BLaER1 (cell line): Measurements from ENCODE around the gene LAMC1.

ENCODE experiments used
- H3K27ac ChIP-seq: shearing (Covaris generic); formaldehyde crosslinking; 2 replicates; pipeline ENCODE4 v1.8.1; 2022
- H3K27me3 ChIP-seq: shearing (Covaris generic); formaldehyde crosslinking; 2 replicates; pipeline ENCODE4 v1.8.1; 2022
- H3K36me3 ChIP-seq: shearing (Covaris generic); formaldehyde crosslinking; 2 replicates; pipeline ENCODE4 v1.8.1; 2022
- H3K4me1 ChIP-seq: shearing (Covaris generic); formaldehyde crosslinking; 2 replicates; pipeline ENCODE4 v1.8.1; 2022
- H3K4me2 ChIP-seq: shearing (Covaris generic); formaldehyde crosslinking; 2 replicates; pipeline ENCODE4 v1.8.1; 2022
- H3K4me3 ChIP-seq: shearing (Covaris generic); formaldehyde crosslinking; 2 replicates; pipeline ENCODE4 v1.8.1; 2022
- H3K9ac ChIP-seq: shearing (Covaris generic); formaldehyde crosslinking; 2 replicates; pipeline ENCODE4 v1.8.1; 2022
- H3K9me3 ChIP-seq: shearing (Covaris generic); formaldehyde crosslinking; 2 replicates; pipeline ENCODE4 v1.8.1; 2022
- H4K20me1 ChIP-seq: shearing (Covaris generic); formaldehyde crosslinking; 2 replicates; pipeline ENCODE4 v1.8.1; 2022
- Cebpa-rat ChIP-seq: shearing (Covaris generic); IDR thresholded peaks from 2 replicates; pipeline ENCODE4 v1.8.1; 2022

LAMC1 gene

GRCh38 chr1:183027031-183027430, 3.8 kb downstream of the LAMC1 start:
- Histone ChIP-seq H3K27ac (no peak overlapping the region), H3K36me3 (peaks cover 19% of the 10 kb centered on the region; the same call in 1 of the 2 replicates), H3K27me3 (no peaks in the 10 kb centered on the region), H4K20me1 (peaks cover 82% of the 10 kb centered on the region), H3K4me2 (peak overlapping the region; percentile 78), H3K9me3 (no peaks in the 10 kb centered on the region), H3K4me1 (peaks cover 67% of the 10 kb centered on the region), H3K4me3 (no peak overlapping the region; the same call in 1 of the 2 replicates), H3K9ac (no peak overlapping the region)
- no peak for TF ChIP-seq Cebpa-rat

- Histone ChIP-seq H3K4me1 (peaks cover 71% of the 10 kb centered on the region), H3K36me3 (peaks cover 22% of the 10 kb centered on the region; the same call in 1 of the 2 replicates), H3K9ac (no peak overlapping the region), H3K27ac (no peak overlapping the region), H3K4me2 (peak overlapping the region; percentile 78), H3K4me3 (no peak overlapping the region), H3K27me3 (no peaks in the 10 kb centered on the region), H4K20me1 (peaks cover 89% of the 10 kb centered on the region), H3K9me3 (no peaks in the 10 kb centered on the region)
- TF ChIP-seq Cebpa-rat = no peak
Observed at GRCh38 chr1:183027791-183028190, 4.6 kb downstream of the LAMC1 start.

- H3K27me3 ChIP-seq = no peaks in the 10 kb centered on the region
- no peak overlapping the region for H3K4me2 ChIP-seq
- no peak for TF ChIP-seq Cebpa-rat
- H3K9me3 ChIP-seq = no peaks in the 10 kb centered on the region
- H3K27ac ChIP-seq = no peak overlapping the region
- peaks cover 71% of the 10 kb centered on the region for H3K4me1 ChIP-seq
- no peak overlapping the region for H3K4me3 ChIP-seq
- no peak overlapping the region; the same call in 1 of the 2 replicates for H3K9ac ChIP-seq
- peaks cover 89% of the 10 kb centered on the region for H4K20me1 ChIP-seq
- peaks cover 39% of the 10 kb centered on the region for H3K36me3 ChIP-seq
Observed at GRCh38 chr1:183029591-183030000, 6.4 kb downstream of the LAMC1 start.

GRCh38 chr1:183030053-183030452, 6.8 kb downstream of the LAMC1 start:
- Histone ChIP-seq H4K20me1 (peaks cover 85% of the 10 kb centered on the region), H3K9ac (no peak overlapping the region), H3K36me3 (peaks cover 42% of the 10 kb centered on the region), H3K27me3 (no peaks in the 10 kb centered on the region), H3K4me1 (peaks cover 70% of the 10 kb centered on the region), H3K4me2 (no peak overlapping the region), H3K4me3 (no peak overlapping the region), H3K9me3 (no peaks in the 10 kb centered on the region), H3K27ac (no peak overlapping the region)
- no peak for TF ChIP-seq Cebpa-rat

GRCh38 chr1:183032122-183032921, 9.1 kb downstream of the LAMC1 start:
- Histone ChIP-seq H3K9ac (no peak overlapping the region), H3K9me3 (no peaks in the 10 kb centered on the region), H3K27ac (no peak overlapping the region), H3K27me3 (no peaks in the 10 kb centered on the region), H4K20me1 (peaks cover 62% of the 10 kb centered on the region), H3K4me2 (peak overlapping the region; percentile 26; the same call in 1 of the 2 replicates), H3K4me3 (no peak overlapping the region), H3K36me3 (peaks cover 58% of the 10 kb centered on the region), H3K4me1 (peaks cover 52% of the 10 kb centered on the region)
- TF ChIP-seq Cebpa-rat = no peak

- H3K4me2 ChIP-seq = no peak overlapping the region
- H3K36me3 ChIP-seq = peaks cover 58% of the 10 kb centered on the region
- no peaks in the 10 kb centered on the region for H3K27me3 ChIP-seq
- H3K27ac ChIP-seq = no peak overlapping the region
- no peak overlapping the region for H3K4me3 ChIP-seq
- peaks cover 52% of the 10 kb centered on the region for H3K4me1 ChIP-seq
- TF ChIP-seq Cebpa-rat = no peak
- H4K20me1 ChIP-seq = peaks cover 53% of the 10 kb centered on the region
- H3K9ac ChIP-seq = no peak overlapping the region
- no peaks in the 10 kb centered on the region for H3K9me3 ChIP-seq
Observed at GRCh38 chr1:183033205-183033604, 10.0 kb downstream of the LAMC1 start.

- H3K9me3 ChIP-seq = no peaks in the 10 kb centered on the region
- peaks cover 54% of the 10 kb centered on the region for H3K4me1 ChIP-seq
- TF ChIP-seq Cebpa-rat = no peak
- H4K20me1 ChIP-seq = peaks cover 44% of the 10 kb centered on the region
- no peaks in the 10 kb centered on the region for H3K27me3 ChIP-seq
- H3K36me3 ChIP-seq = peaks cover 45% of the 10 kb centered on the region
- H3K27ac ChIP-seq = no peak overlapping the region
- no peak overlapping the region for H3K9ac ChIP-seq
- H3K4me3 ChIP-seq = no peak overlapping the region
- H3K4me2 ChIP-seq = no peak overlapping the region
Observed at GRCh38 chr1:183034682-183035081, 11.5 kb downstream of the LAMC1 start.

GRCh38 chr1:183038333-183038866, 15.2 kb downstream of the LAMC1 start:
- Histone ChIP-seq H4K20me1 (peaks cover 22% of the 10 kb centered on the region; the same call in 1 of the 2 replicates), H3K4me2 (peak overlapping the region; percentile 83), H3K27me3 (no peaks in the 10 kb centered on the region), H3K4me1 (peaks cover 66% of the 10 kb centered on the region), H3K9me3 (no peaks in the 10 kb centered on the region), H3K27ac (peak overlapping the region; percentile 32; the same call in 1 of the 2 replicates), H3K36me3 (peaks cover 31% of the 10 kb centered on the region), H3K4me3 (no peak overlapping the region), H3K9ac (no peak overlapping the region)
- TF ChIP-seq Cebpa-rat = no peak

- TF ChIP-seq Cebpa-rat = no peak
- Histone ChIP-seq H3K4me2 (peak overlapping the region; percentile 83), H3K4me3 (no peak overlapping the region), H3K36me3 (peaks cover 26% of the 10 kb centered on the region), H3K4me1 (peaks cover 71% of the 10 kb centered on the region), H3K27ac (peak overlapping the region; percentile 78), H3K9ac (peak overlapping the region; percentile 67; the same call in 1 of the 2 replicates), H4K20me1 (peaks cover 25% of the 10 kb centered on the region), H3K27me3 (no peaks in the 10 kb centered on the region), H3K9me3 (no peaks in the 10 kb centered on the region)
Observed at GRCh38 chr1:183038913-183039312, 15.7 kb downstream of the LAMC1 start.

GRCh38 chr1:183039330-183039729, 16.1 kb downstream of the LAMC1 start:
- H3K4me2 ChIP-seq = peak overlapping the region; percentile 83
- no peak for TF ChIP-seq Cebpa-rat
- peaks cover 75% of the 10 kb centered on the region for H3K4me1 ChIP-seq
- peaks cover 22% of the 10 kb centered on the region for H3K36me3 ChIP-seq
- no peaks in the 10 kb centered on the region for H3K27me3 ChIP-seq
- H4K20me1 ChIP-seq = peaks cover 29% of the 10 kb centered on the region
- H3K27ac ChIP-seq = peak overlapping the region; percentile 78
- no peaks in the 10 kb centered on the region for H3K9me3 ChIP-seq
- peak overlapping the region; percentile 34; the same call in 1 of the 2 replicates for H3K4me3 ChIP-seq
- peak overlapping the region; percentile 67; the same call in 1 of the 2 replicates for H3K9ac ChIP-seq
